22Rv1 (cell line): ENCODE data around the gene DDB1.

Source experiments
- ZFX ChIP-seq: fragments of 450-650 bp; IDR thresholded peaks from 2 replicates; pipeline ENCODE4 v1.6.1; 2017; ENCODE audit warnings: antibody characterized with exemption, borderline replicate concordance
- TF ChIP-seq, protein P1 (sequence below): fragments of 450-650 bp; IDR thresholded peaks from 2 replicates; pipeline ENCODE4 v1.5.1; 2017; ENCODE audit warnings: mild to moderate bottlenecking

DNA sequence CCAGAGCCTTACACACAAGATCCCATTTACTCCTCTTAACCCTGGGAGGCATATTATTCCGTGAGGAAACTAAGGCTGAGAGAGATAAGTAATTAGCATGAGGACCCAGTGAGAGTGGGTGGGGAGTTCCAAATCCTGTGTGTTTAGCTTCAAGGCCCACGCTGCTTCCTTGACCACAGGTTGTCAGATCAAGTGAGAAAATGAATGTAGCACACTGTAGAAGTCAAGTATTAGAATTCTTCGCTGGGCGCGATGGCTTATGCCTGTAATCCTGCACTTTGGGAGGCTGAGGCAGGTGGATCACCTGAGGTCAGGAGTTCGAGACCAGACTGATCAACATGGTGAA lies 25.0 kb upstream of the DDB1 start:
- TF ChIP-seq, protein P1, sequence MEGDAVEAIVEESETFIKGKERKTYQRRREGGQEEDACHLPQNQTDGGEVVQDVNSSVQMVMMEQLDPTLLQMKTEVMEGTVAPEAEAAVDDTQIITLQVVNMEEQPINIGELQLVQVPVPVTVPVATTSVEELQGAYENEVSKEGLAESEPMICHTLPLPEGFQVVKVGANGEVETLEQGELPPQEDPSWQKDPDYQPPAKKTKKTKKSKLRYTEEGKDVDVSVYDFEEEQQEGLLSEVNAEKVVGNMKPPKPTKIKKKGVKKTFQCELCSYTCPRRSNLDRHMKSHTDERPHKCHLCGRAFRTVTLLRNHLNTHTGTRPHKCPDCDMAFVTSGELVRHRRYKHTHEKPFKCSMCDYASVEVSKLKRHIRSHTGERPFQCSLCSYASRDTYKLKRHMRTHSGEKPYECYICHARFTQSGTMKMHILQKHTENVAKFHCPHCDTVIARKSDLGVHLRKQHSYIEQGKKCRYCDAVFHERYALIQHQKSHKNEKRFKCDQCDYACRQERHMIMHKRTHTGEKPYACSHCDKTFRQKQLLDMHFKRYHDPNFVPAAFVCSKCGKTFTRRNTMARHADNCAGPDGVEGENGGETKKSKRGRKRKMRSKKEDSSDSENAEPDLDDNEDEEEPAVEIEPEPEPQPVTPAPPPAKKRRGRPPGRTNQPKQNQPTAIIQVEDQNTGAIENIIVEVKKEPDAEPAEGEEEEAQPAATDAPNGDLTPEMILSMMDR = no peak
- TF ChIP-seq ZFX = no peak
